Right lobe of liver (tissue), 6 donors: ENCODE data around the gene KCNS1. TPM values are rescaled to one million over a fixed set of nuclear protein-coding genes. Genes with fewer than 3 reads are reported as not detected.

Experiments used
- ATAC-seq, 4 donors: fragments of 200-7000 bp; cut with Tn5 transposase; one replicate each; pipeline ENCODE4 v1.9.1; 2020; ENCODE audit warnings: mild to moderate bottlenecking in 4 of 4, moderate library complexity in 4 of 4
- DNase-seq, 3 donors: peaks; one replicate each; pipeline ENCODE4 v3.0.0-alpha.2; 2020
- H3K27ac ChIP-seq, 3 donors: fragments of 200-600 bp; one replicate each; pipeline ENCODE4 v1.8.0; 2022
- H3K27me3 ChIP-seq, 2 donors: fragments of 200-600 bp; one replicate each; pipeline ENCODE4 v1.8.0; 2022
- H3K36me3 ChIP-seq, 4 donors: fragments of 200-600 bp; sonication (generic) in 1 of 4; one replicate each; pipeline versions ENCODE4 v1.5.1 to v1.8.0; 2017 to 2022; ENCODE audit warnings: control low read depth in 1 of 4
- H3K4me1 ChIP-seq, 4 donors: fragments of 200-600 bp; sonication (generic) in 1 of 4; one replicate each; pipeline versions ENCODE4 v1.5.1 to v1.8.0; 2017 to 2022; ENCODE audit warnings: control low read depth in 1 of 4
- H3K4me3 ChIP-seq, 3 donors: fragments of 200-600 bp; one replicate each; pipeline ENCODE4 v1.8.0; 2022
- H3K9me3 ChIP-seq, 4 donors: fragments of 200-600 bp; sonication (generic) in 1 of 4; one replicate each; pipeline versions ENCODE4 v1.5.1 to v1.8.0; 2017 to 2022; ENCODE audit warnings: control low read depth in 1 of 4
- CTCF ChIP-seq, 4 donors: fragments of 200-600 bp in 3 of 4; fragments of 450-650 bp in 1 of 4; IDR thresholded peaks; one replicate each; pipeline versions ENCODE4 v1.5.1 to v1.8.0; 2016 to 2022; ENCODE audit warnings: antibody characterized with exemption in 4 of 4, mild to moderate bottlenecking in 2 of 4
- POLR2A ChIP-seq: fragments of 450-650 bp; IDR thresholded peaks from one replicate; pipeline ENCODE4 v1.6.1; 2017; ENCODE audit warnings: antibody characterized with exemption, mild to moderate bottlenecking
- WGBS: methylation state at CpG from one replicate; pipeline ENCODE4 v1.1.6; 2018; ENCODE audit warnings: low coverage, low lambda C conversion rate; ENCODE audit not compliant: insufficient coverage; ENCODE audit errors: missing lambda C conversion rate; 5-methylcytosine and 5-hydroxymethylcytosine counted together
- intact Hi-C, 2 donors: fragments of 100-400 bp; cut with DNase I; formaldehyde crosslinking; loops; one replicate each; pipeline versions ENCODE4 v1.11.2 to v1.14.1; 2022
- total RNA-seq, 6 experiments: library from RNA; depleted of rRNA in 2 of 6; stranded (reverse); fragments of >200 nt in 2 of 6; fragmentation: NEBNext Ultra II Directional in 3 of 6; extraction: Animal tissue kit (Norgen Biotek cat#: 25700) in 3 of 6; gene quantifications; one replicate each; pipeline versions ENCODE4 v1.1.0 to v1.2.4, GENCODE V29; 2016 to 2023
- donor health status: DM: no; HTN: yes; CAD: no.
- donor health status: DM: no; HTN: no; CAD: no.
- donor health status: DM: no; HTN: no; CAD: no.
- donor health status: DM: no; HTN: yes; CAD: no.
- donor health status: DM: no; HTN: yes; CAD: no.

The KCNS1 gene
- total RNA-seq, 6 experiments from 2014 or later: 0.12 TPM; not detected in 5

DNA sequence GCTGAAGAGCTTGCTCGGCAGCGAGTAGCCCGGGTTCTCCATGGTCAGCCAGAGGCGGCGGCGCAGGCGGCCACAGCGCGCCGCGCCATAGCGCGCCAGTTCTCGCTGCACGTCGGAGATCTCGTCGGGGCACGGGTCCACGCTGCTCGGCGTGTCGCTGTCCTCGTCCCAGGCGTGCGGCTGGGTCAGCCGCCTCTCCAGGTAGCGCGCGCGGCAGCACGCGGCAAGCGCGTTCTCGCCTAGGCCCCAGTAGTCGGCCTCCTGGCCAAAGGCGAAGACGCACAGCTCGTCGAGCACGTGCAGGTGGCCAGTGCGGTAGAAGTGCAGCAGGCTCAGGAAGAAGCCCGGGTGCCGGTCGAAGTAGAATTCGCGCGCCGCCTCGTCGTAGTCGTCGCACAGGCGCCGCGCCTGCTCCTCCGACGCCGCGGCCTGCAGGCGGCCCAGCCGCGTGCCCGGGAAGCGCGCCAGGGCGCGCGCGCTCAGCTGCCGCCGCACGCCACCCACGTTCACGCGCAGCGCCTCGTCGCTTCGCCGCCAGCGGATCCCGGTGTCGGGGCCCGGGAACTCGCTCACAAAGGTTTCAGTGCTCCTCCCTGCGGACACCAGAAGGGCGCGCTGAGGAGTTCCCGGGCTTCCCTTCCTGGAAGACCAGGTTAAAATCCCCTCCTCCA lies 2.7 kb downstream of the KCNS1 start:
- no peaks in the 10 kb centered on the region for H3K36me3 ChIP-seq
- TF ChIP-seq POLR2A: no peak
- peak in 2 of 4 donors; percentile 12 to 23 for TF ChIP-seq CTCF (IDR thresholded peaks at IDR 0.05)
- peak; percentile 25 to 58 (median 44) for ATAC-seq
- no peak overlapping the region for H3K27ac ChIP-seq
- H3K4me1 ChIP-seq: peaks cover 0 to 7% (median 0%) of the 10 kb centered on the region in 4 donors
- peak in 2 of 3 donors; percentile 38 to 65 for DNase-seq
- H3K4me3 ChIP-seq: peak overlapping the region in 1 of 3 donors; percentile 26
- WGBS: no CpG with 5 or more reads among the region's 91 CpGs
- H3K9me3 ChIP-seq: no peaks in the 10 kb centered on the region
- intact Hi-C loops: loop anchor here (10.0 kb wide), 1 partner anchor 53 kb away; no protein-coding TSS in a partner anchor
- H3K27me3 ChIP-seq: peaks cover 4 to 10% of the 10 kb centered on the region in 2 donors

- H3K4me1 ChIP-seq: peaks cover 0 to 7% (median 0%) of the 10 kb centered on the region in 4 donors
- peaks cover 4 to 10% of the 10 kb centered on the region in 2 donors for H3K27me3 ChIP-seq
- intact Hi-C loops: loop anchor here (10.0 kb wide), 1 partner anchor 53 kb away; no protein-coding TSS in a partner anchor
- 30% methylated on average over 2 of the region's 56 CpGs for WGBS
- peak in 1 of 3 donors; percentile 44 for DNase-seq
- TF ChIP-seq CTCF (IDR thresholded peaks at IDR 0.05) (peak in 3 of 4 donors; percentile 16 to 26 (median 18)), POLR2A (no peak)
- H3K4me3 ChIP-seq: peak overlapping the region in 1 of 3 donors; percentile 26
- H3K36me3 ChIP-seq: no peaks in the 10 kb centered on the region
- H3K9me3 ChIP-seq: no peaks in the 10 kb centered on the region
- ATAC-seq: peak in 2 of 4 donors; percentile 22 to 31
- H3K27ac ChIP-seq: no peak overlapping the region
Observed at GRCh38 chr20:45097485-45098102, 3.3 kb downstream of the KCNS1 start.

DNA sequence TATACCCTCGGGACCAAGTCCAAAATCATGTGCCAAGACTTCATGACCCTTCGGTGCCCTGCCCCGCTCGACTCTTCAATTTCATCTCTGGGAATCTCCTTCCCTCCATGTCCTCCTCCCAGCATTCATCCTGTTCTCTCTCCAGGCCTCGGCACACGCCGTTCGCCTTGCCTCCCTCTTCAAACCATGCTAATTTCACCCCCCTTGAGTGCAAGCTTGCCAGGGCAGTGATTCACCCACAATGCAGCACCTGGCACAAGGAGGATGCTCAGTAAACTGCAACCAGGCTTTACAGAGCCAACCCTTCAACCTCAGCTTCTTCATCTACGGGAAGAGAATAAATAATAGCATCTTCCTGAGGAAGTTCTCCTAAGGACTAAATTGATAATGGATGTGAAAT lies 4.1 kb downstream of the KCNS1 start:
- Histone ChIP-seq H3K9me3 (no peaks in the 10 kb centered on the region), H3K27me3 (peaks cover 4 to 10% of the 10 kb centered on the region in 2 donors), H3K4me1 (peaks cover 0 to 7% (median 0%) of the 10 kb centered on the region in 4 donors), H3K4me3 (no peak overlapping the region), H3K27ac (no peak overlapping the region), H3K36me3 (no peaks in the 10 kb centered on the region)
- TF ChIP-seq POLR2A (no peak), CTCF (IDR thresholded peaks at IDR 0.05) (no peak)
- ATAC-seq (no peak), DNase-seq (no peak)
- intact Hi-C loops: loop anchor here (10.0 kb wide), 1 partner anchor 52 kb away; no protein-coding TSS in a partner anchor
- WGBS: 51% methylated on average over 6 of the region's 9 CpGs

- Histone ChIP-seq H3K36me3 (no peaks in the 10 kb centered on the region), H3K4me3 (no peak overlapping the region), H3K4me1 (peaks cover 0 to 7% (median 0%) of the 10 kb centered on the region in 4 donors), H3K27ac (no peak overlapping the region), H3K9me3 (no peaks in the 10 kb centered on the region), H3K27me3 (peaks cover 4 to 10% of the 10 kb centered on the region in 2 donors)
- DNase-seq (peak in 1 of 3 donors; percentile 62), ATAC-seq (peak; percentile 76 to 85 (median 79))
- 9% methylated on average over 7 of the region's 7 CpGs for WGBS
- intact Hi-C loops: loop anchor here (10.0 kb wide), 1 partner anchor 51 kb away; no protein-coding TSS in a partner anchor
- peak; percentile 55 to 76 (median 74) for TF ChIP-seq CTCF (IDR thresholded peaks at IDR 0.05)
- TF ChIP-seq POLR2A: no peak
Observed at GRCh38 chr20:45095805-45096238, 5.1 kb downstream of the KCNS1 start.
